A549 (cell line): ENCODE results near the gene BRICD5. TPM values are rescaled to one million over a fixed set of nuclear protein-coding genes. Genes with fewer than 3 reads are reported as not detected.

Experiments
- ATAC-seq, 2 experiments: fragments of 200-7000 bp in 1 of 2; fragments of >200 bp in 1 of 2; cut with Nextera tagmentation in 1 of 2; cut with Tn5 transposase in 1 of 2; 3 replicates each; pipeline versions ENCODE4 v1.8.0 to v1.9.1; 2018 to 2020; ENCODE audit warnings: mild to moderate bottlenecking in 1 of 2, moderate library complexity in 1 of 2
- CTCF ChIA-PET: fragments of 300-600 bp; sonication (Branson Sonifier 250); formaldehyde crosslinking; extraction: SDS; loops from one replicate; lab custom pipeline; 2021; ENCODE audit warnings: antibody characterized with exemption, inconsistent platforms; lab: Yijun Ruan, JAX
- POLR2A ChIA-PET: fragments of 350-600 bp; formaldehyde crosslinking; extraction: SDS; loops from one replicate; lab custom pipeline; 2021; ENCODE audit warnings: antibody characterized with exemption, inconsistent platforms; lab: Yijun Ruan, JAX
- DNase-seq, 2 experiments: peaks; one replicate each; pipeline versions ENCODE4 v3.0.0 to v3.0.0-alpha.2; 2011 to 2016; ENCODE audit warnings: low read depth in 1 of 2, low spot score in 1 of 2
- FAIRE-seq: peaks from 2 replicates; lab custom pipeline; 2011; peaks lifted over from hg19 to GRCh38; lab: Jason Lieb, UNC
- H3K27ac ChIP-seq, 2 experiments: fragments of >200 bp; sonication (Bioruptor Twin); formaldehyde crosslinking; 3 replicates each; pipeline ENCODE4 v1.5.1; 2016 to 2017
- H3K4me1 ChIP-seq: fragments of >200 bp; sonication (Bioruptor Twin); formaldehyde crosslinking; 3 replicates; pipeline ENCODE4 v1.6.1; 2016
- H3K4me2 ChIP-seq: fragments of >200 bp; sonication (Bioruptor Twin); formaldehyde crosslinking; 3 replicates; pipeline ENCODE4 v1.6.1; 2016
- H3K4me3 ChIP-seq: fragments of >200 bp; sonication (Bioruptor Twin); formaldehyde crosslinking; 3 replicates; pipeline ENCODE4 v1.5.1; 2016
- H3K9me3 ChIP-seq: fragments of >200 bp; sonication (Bioruptor Twin); formaldehyde crosslinking; 3 replicates; pipeline ENCODE4 v1.6.1; 2016
- CBX2 ChIP-seq: fragments of 200-600 bp; sonication (generic); IDR thresholded peaks from 2 replicates; pipeline ENCODE4 v1.6.1; 2016; ENCODE audit warnings: low read depth, mild to moderate bottlenecking, borderline replicate concordance
- CEBPB ChIP-seq, 2 experiments: fragments of >200 bp in 1 of 2; sonication (Bioruptor Twin) in 1 of 2; formaldehyde crosslinking in 1 of 2; IDR thresholded peaks; 2 replicates each; pipeline ENCODE4 v1.6.1; 2012 to 2016
- CHD2 ChIP-seq: fragments of 150-350 bp; IDR thresholded peaks from 2 replicates; pipeline ENCODE4 v1.6.1; 2014; ENCODE audit warnings: low read length; ENCODE audit not compliant: partially characterized antibody
- CHD4 ChIP-seq: fragments of 200-600 bp; sonication (generic); IDR thresholded peaks from 2 replicates; pipeline ENCODE4 v1.6.1; 2016; ENCODE audit warnings: antibody characterized with exemption, mild to moderate bottlenecking, borderline replicate concordance
- EHMT2 ChIP-seq: fragments of 200-600 bp; sonication (generic); IDR thresholded peaks from 2 replicates; pipeline ENCODE4 v1.6.1; 2016; ENCODE audit warnings: antibody characterized with exemption, low read depth, mild to moderate bottlenecking, moderate library complexity
- HDAC2 ChIP-seq: fragments of 200-600 bp; sonication (generic); IDR thresholded peaks from 2 replicates; pipeline ENCODE4 v1.6.1; 2016
- HEYL ChIP-seq: fragments of 250-450 bp; sonication (Bioruptor Pico); IDR thresholded peaks from 2 replicates; pipeline ENCODE4 v1.8.0; 2021; ENCODE audit warnings: mild to moderate bottlenecking, moderate library complexity
- HOXB5 ChIP-seq: fragments of 250-450 bp; sonication (Bioruptor Pico); IDR thresholded peaks from 2 replicates; pipeline ENCODE4 v1.5.0; 2020; ENCODE audit warnings: mild to moderate bottlenecking, moderate library complexity
- JUN ChIP-seq, 2 experiments: fragments of >200 bp; sonication (Bioruptor Twin); formaldehyde crosslinking; IDR thresholded peaks; 2 replicates in 1 of 2; 3 replicates in 1 of 2; pipeline ENCODE4 v1.6.1; 2016 to 2017
- JUNB ChIP-seq: fragments of >200 bp; sonication (Bioruptor Twin); formaldehyde crosslinking; IDR thresholded peaks from 2 replicates; pipeline ENCODE4 v1.6.1; 2016
- MAFK ChIP-seq: fragments of 450-650 bp; IDR thresholded peaks from 2 replicates; pipeline ENCODE4 v1.6.1; 2014; ENCODE audit not compliant: partially characterized antibody
- MAZ ChIP-seq: fragments of 150-350 bp; IDR thresholded peaks from 2 replicates; pipeline ENCODE4 v1.6.1; 2014; ENCODE audit warnings: antibody characterized with exemption, low read depth, low read length, borderline replicate concordance
- MYC ChIP-seq: IDR thresholded peaks from 2 replicates; pipeline ENCODE4 v1.6.1; 2012; ENCODE audit warnings: mild to moderate bottlenecking, inconsistent platforms, low read length, improper control_type of control experiment, borderline replicate concordance
- POLR2A ChIP-seq: IDR thresholded peaks from 2 replicates; pipeline ENCODE4 v1.6.1; 2012; ENCODE audit warnings: mild to moderate bottlenecking, low read length
- POLR2AphosphoS2 ChIP-seq: conservative IDR thresholded peaks from 2 replicates; pipeline ENCODE4 v1.6.1; 2012; ENCODE audit warnings: low read length, improper control_type of control experiment, inconsistent platforms
- RAD21 ChIP-seq, 2 experiments: fragments of >200 bp in 1 of 2; sonication (Bioruptor Twin) in 1 of 2; formaldehyde crosslinking in 1 of 2; IDR thresholded peaks in 1 of 2; conservative IDR thresholded peaks in 1 of 2; 2 replicates in 1 of 2; 3 replicates in 1 of 2; pipeline ENCODE4 v1.6.1; 2012 to 2018; ENCODE audit warnings: inconsistent platforms in 1 of 2
- RARB ChIP-seq: fragments of 250-450 bp; sonication (Bioruptor Pico); IDR thresholded peaks from 2 replicates; pipeline ENCODE4 v1.8.0; 2021; ENCODE audit warnings: mild to moderate bottlenecking, moderate library complexity
- RNF2 ChIP-seq: fragments of 200-600 bp; sonication (generic); IDR thresholded peaks from 2 replicates; pipeline ENCODE4 v1.6.1; 2016; ENCODE audit warnings: low read depth, mild to moderate bottlenecking, antibody characterized with exemption, moderate library complexity, borderline replicate concordance
- SMC3 ChIP-seq: fragments of >200 bp; sonication (Bioruptor Twin); formaldehyde crosslinking; IDR thresholded peaks from 3 replicates; pipeline ENCODE4 v1.6.1; 2018; ENCODE audit warnings: inconsistent platforms
- TP53 ChIP-seq: fragments of 250-450 bp; sonication (Bioruptor Pico); IDR thresholded peaks from 2 replicates; pipeline ENCODE4 v1.5.0; 2021; ENCODE audit warnings: mild to moderate bottlenecking, moderate library complexity
- ZC3H11A ChIP-seq: fragments of 450-650 bp; IDR thresholded peaks from 2 replicates; pipeline ENCODE4 v1.6.1; 2014; ENCODE audit warnings: antibody characterized with exemption, mild to moderate bottlenecking
- ZNF302 ChIP-seq: fragments of 250-450 bp; sonication (Bioruptor Pico); IDR thresholded peaks from 2 replicates; pipeline ENCODE4 v1.9.0; 2021; ENCODE audit warnings: inconsistent platforms, mild to moderate bottlenecking, moderate library complexity
- ZSCAN20 ChIP-seq: fragments of 250-450 bp; sonication (Bioruptor Pico); IDR thresholded peaks from 2 replicates; pipeline ENCODE4 v1.8.0; 2022; ENCODE audit warnings: mild to moderate bottlenecking, moderate library complexity
- WGBS: methylation state at CpG from one replicate; pipeline ENCODE4 v1.1.6; 2017; ENCODE audit errors: missing lambda C conversion rate; 5-methylcytosine and 5-hydroxymethylcytosine counted together
- polyA plus RNA-seq, 4 experiments: library from polyadenylated mRNA; depleted of rRNA in 3 of 4; stranded (reverse); fragments of >200 nt; fragmentation: RNase III in 1 of 4; extraction: RNeasy Plus Mini Kit Qiagen cat#74134 plus additional on column Dnase treatment in 1 of 4; gene quantifications; 2 replicates in 3 of 4; 3 replicates in 1 of 4; pipeline ENCODE4 v1.2.3, GENCODE V29; 2011 to 2017
- TF ChIP-seq, protein P1 (sequence below): fragments of >200 bp; sonication (Bioruptor Twin); formaldehyde crosslinking; IDR thresholded peaks from 3 replicates; pipeline ENCODE4 v1.5.1; 2016
- TF ChIP-seq, protein P2 (sequence below): fragments of 150-350 bp; IDR thresholded peaks from 2 replicates; pipeline ENCODE4 v1.6.1; 2014; ENCODE audit warnings: low read depth, mild to moderate bottlenecking, low read length
- TF ChIP-seq, protein P3 (sequence below): IDR thresholded peaks from 2 replicates; pipeline ENCODE4 v1.6.1; 2012

Gene BRICD5
- polyA plus RNA-seq, 2 of the 4 experiments (the other 2 are of a cell fraction), result 2.0 to 9.1 TPM

DNA sequence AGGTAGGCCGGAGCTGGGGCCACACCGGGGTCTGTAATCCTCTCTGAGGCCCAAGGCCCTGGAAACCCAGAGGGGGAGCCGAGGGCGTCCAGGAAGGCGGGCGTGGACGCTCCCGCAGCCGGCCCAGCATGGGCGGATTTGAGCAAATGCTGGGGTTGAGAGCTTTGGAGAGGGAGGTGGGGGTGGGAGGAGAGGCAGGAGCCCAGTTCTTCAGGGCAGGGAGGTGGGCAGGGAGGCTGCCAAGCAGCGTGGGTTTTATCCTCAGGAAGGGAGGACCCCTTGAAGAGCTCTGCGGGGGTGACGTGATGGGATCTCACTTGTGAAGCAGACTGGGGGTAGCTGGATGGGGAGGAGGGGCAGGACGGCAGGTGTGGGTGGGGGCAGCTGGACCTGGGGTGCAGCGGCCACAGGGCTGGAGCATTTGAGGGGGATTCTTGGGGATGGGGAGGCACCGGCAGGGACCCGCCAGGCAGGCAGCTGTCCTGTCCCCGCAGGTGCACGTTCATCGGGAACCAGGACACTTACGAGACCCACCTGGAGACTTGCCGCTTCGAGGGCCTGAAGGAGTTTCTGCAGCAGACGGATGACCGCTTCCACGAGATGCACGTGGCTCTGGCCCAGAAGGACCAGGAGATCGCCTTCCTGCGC is 37.9 kb downstream of the BRICD5 start:
- POLR2A ChIA-PET, result interaction anchor here (2.8 kb wide), 1 partner anchor 17 kb away, joined by 16 read pairs; the partner anchor contains the start of gene TRAF7
- Histone ChIP-seq H3K27ac (no peak overlapping the region), H3K4me2 (no peak overlapping the region), H3K4me3 (no peak overlapping the region), H3K4me1 (no peaks in the 10 kb centered on the region), H3K9me3 (no peaks in the 10 kb centered on the region)
- WGBS, result 95% methylated on average over 28 of the region's 29 CpGs
- no peak for TF ChIP-seq MAFK
- TF ChIP-seq CEBPB (IDR thresholded peaks at IDR 0.05), result no peak
- no peak for TF ChIP-seq MAZ
- FAIRE-seq, result no peak
- ATAC-seq, result no peak
- no peak for DNase-seq
- CTCF ChIA-PET, result interaction anchor here (0.7 to 2.7 kb wide), 2 partner anchors 22 to 125 kb away, joined by 3 to 11 read pairs; partner anchors contain the start of genes NTHL1 and TSC2

- POLR2A ChIA-PET, result interaction anchor here (2.8 kb wide), 1 partner anchor 16 kb away, joined by 16 read pairs; the partner anchor contains the start of gene TRAF7
- WGBS, result 93% methylated on average over 17 of the region's 28 CpGs
- Histone ChIP-seq H3K4me2 (no peak overlapping the region), H3K27ac (no peak overlapping the region), H3K4me1 (no peaks in the 10 kb centered on the region), H3K4me3 (no peak overlapping the region)
- FAIRE-seq, result no peak
- no peak for ATAC-seq
- TF ChIP-seq HEYL (CRISPR knock-in tag) (no peak), JUN (IDR thresholded peaks at IDR 0.05) (no peak), ZSCAN20 (CRISPR knock-in tag) (no peak), MYC (no peak), ZC3H11A (no peak), POLR2AphosphoS2 (no peak), CBX2 (no peak), MAFK (no peak), RNF2 (no peak), CHD2 (no peak), EHMT2 (no peak), SMC3 (no peak), JUNB (no peak), CHD4 (no peak), MAZ (no peak)
- TF ChIP-seq, protein P1, sequence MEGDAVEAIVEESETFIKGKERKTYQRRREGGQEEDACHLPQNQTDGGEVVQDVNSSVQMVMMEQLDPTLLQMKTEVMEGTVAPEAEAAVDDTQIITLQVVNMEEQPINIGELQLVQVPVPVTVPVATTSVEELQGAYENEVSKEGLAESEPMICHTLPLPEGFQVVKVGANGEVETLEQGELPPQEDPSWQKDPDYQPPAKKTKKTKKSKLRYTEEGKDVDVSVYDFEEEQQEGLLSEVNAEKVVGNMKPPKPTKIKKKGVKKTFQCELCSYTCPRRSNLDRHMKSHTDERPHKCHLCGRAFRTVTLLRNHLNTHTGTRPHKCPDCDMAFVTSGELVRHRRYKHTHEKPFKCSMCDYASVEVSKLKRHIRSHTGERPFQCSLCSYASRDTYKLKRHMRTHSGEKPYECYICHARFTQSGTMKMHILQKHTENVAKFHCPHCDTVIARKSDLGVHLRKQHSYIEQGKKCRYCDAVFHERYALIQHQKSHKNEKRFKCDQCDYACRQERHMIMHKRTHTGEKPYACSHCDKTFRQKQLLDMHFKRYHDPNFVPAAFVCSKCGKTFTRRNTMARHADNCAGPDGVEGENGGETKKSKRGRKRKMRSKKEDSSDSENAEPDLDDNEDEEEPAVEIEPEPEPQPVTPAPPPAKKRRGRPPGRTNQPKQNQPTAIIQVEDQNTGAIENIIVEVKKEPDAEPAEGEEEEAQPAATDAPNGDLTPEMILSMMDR, result no peak
- TF ChIP-seq, all 56 proteins: peak for 0
- no peaks in the 10 kb centered on the region for H3K9me3 ChIP-seq
- CTCF ChIA-PET, result no interaction called here
- no peak for DNase-seq
Observed at GRCh38 chr16:2171601-2172178, 39.0 kb downstream of the BRICD5 start.

GRCh38 chr16:2170587-2171435 is 39.9 kb downstream of the BRICD5 start:
- WGBS, result 96% methylated on average over 29 of the region's 47 CpGs
- no peak overlapping the region for H3K4me3 ChIP-seq
- H3K27ac ChIP-seq, result no peak overlapping the region
- no peaks in the 10 kb centered on the region for H3K9me3 ChIP-seq
- H3K4me1 ChIP-seq, result no peaks in the 10 kb centered on the region
- no peak for DNase-seq
- ATAC-seq, result no peak
- ChIA-PET CTCF (no interaction called here), POLR2A (interaction anchor here (1.5 kb wide), 1 partner anchor 15 kb away, joined by 5 read pairs; the partner anchor contains the start of gene TRAF7)
- FAIRE-seq, result no peak
- H3K4me2 ChIP-seq, result no peak overlapping the region
- TF ChIP-seq, protein P2, sequence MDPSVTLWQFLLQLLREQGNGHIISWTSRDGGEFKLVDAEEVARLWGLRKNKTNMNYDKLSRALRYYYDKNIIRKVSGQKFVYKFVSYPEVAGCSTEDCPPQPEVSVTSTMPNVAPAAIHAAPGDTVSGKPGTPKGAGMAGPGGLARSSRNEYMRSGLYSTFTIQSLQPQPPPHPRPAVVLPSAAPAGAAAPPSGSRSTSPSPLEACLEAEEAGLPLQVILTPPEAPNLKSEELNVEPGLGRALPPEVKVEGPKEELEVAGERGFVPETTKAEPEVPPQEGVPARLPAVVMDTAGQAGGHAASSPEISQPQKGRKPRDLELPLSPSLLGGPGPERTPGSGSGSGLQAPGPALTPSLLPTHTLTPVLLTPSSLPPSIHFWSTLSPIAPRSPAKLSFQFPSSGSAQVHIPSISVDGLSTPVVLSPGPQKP, result no peak
- TF ChIP-seq POLR2A, result no peak
- TF ChIP-seq, protein P1, result no peak
- no peak for TF ChIP-seq RARB (CRISPR knock-in tag)
- TF ChIP-seq ZNF302 (CRISPR knock-in tag), result no peak
- TF ChIP-seq HOXB5 (CRISPR knock-in tag), result no peak
- TF ChIP-seq CBX2, result no peak
- TF ChIP-seq CHD2, result no peak
- no peak for TF ChIP-seq RAD21 (conservative IDR thresholded peaks at IDR 0.05 in 1 of 2, IDR thresholded peaks at IDR 0.05 in 1 of 2)
- TF ChIP-seq, protein P3, sequence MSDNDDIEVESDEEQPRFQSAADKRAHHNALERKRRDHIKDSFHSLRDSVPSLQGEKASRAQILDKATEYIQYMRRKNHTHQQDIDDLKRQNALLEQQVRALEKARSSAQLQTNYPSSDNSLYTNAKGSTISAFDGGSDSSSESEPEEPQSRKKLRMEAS, result no peak
- TF ChIP-seq HDAC2, result no peak
- no peak for TF ChIP-seq TP53 (CRISPR knock-in tag)
